Measurements from ENCODE around the gene LGI1.

DNA sequence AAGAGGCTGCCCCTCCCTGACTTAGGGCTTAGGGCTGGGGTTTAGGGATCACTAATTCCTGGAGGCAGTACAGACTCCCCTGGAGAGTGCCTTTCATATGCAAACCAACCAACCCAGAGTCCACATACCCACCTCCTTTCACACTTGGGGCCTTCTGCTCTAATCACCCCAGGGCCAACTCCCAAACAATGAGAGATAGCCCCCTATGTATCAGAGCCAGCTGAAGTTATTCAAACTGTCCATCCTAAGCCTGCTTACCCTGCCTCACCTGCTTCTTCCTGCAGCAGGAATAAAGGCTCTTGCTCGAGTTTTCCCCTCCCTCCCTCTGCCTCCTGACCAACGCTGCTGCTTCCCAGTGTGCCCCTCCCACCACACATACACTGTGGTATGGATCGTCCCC is 84.2 kb downstream of the LGI1 start:
- TF ChIP-seq, protein P1, sequence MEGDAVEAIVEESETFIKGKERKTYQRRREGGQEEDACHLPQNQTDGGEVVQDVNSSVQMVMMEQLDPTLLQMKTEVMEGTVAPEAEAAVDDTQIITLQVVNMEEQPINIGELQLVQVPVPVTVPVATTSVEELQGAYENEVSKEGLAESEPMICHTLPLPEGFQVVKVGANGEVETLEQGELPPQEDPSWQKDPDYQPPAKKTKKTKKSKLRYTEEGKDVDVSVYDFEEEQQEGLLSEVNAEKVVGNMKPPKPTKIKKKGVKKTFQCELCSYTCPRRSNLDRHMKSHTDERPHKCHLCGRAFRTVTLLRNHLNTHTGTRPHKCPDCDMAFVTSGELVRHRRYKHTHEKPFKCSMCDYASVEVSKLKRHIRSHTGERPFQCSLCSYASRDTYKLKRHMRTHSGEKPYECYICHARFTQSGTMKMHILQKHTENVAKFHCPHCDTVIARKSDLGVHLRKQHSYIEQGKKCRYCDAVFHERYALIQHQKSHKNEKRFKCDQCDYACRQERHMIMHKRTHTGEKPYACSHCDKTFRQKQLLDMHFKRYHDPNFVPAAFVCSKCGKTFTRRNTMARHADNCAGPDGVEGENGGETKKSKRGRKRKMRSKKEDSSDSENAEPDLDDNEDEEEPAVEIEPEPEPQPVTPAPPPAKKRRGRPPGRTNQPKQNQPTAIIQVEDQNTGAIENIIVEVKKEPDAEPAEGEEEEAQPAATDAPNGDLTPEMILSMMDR (IDR thresholded peaks at IDR 0.05), result no peak
- TF ChIP-seq ZFX (IDR thresholded peaks at IDR 0.05; ENCODE audit: borderline replicate concordance), result no peak
